AG04450 (cell line): ENCODE results near the gene NSMF. TPM values are rescaled to one million over a fixed set of nuclear protein-coding genes. Genes with fewer than 3 reads are reported as not detected.

ENCODE experiments used
- CTCF ChIA-PET: fragments of 300-600, 350-600 bp; formaldehyde crosslinking; extraction: SDS; loops from one replicate; lab custom pipeline; 2022; ENCODE audit warnings: antibody characterized with exemption, inconsistent platforms; lab: Charles Lee
- POLR2A ChIA-PET: fragments of 350-600 bp; formaldehyde crosslinking; extraction: SDS; loops from one replicate; lab custom pipeline; 2021; ENCODE audit warnings: antibody characterized with exemption, inconsistent platforms; lab: Yijun Ruan, JAX
- DNase-seq: peaks from one replicate; pipeline ENCODE4 v3.0.0-alpha.2; 2011; ENCODE audit warnings: low read depth, low spot score
- H3K27ac ChIP-seq: one replicate; pipeline ENCODE4 v1.5.1; 2012; ENCODE audit warnings: low read depth, low read length, control low read depth
- H3K27me3 ChIP-seq: one replicate; pipeline ENCODE4 v1.6.0; 2012; ENCODE audit warnings: low read length; ENCODE audit not compliant: control insufficient read depth, insufficient read depth
- H3K4me3 ChIP-seq: 2 replicates; pipeline ENCODE4 v1.5.1; 2011; ENCODE audit warnings: mild to moderate bottlenecking, low read depth, low read length, control low read depth
- H3K9me3 ChIP-seq: 2 replicates; pipeline ENCODE4 v1.5.1; 2012; ENCODE audit warnings: low read length; ENCODE audit not compliant: control insufficient read depth, insufficient read depth
- polyA plus RNA-seq: library from polyadenylated mRNA; depleted of rRNA; stranded (reverse); fragments of >200 nt; gene quantifications from 2 replicates; pipeline ENCODE4 v1.2.3, GENCODE V29; 2011
- TF ChIP-seq, protein P1 (sequence below): IDR thresholded peaks from 2 replicates; pipeline ENCODE4 v1.5.1; 2011; ENCODE audit warnings: low read depth, low read length, control low read depth, inconsistent platforms

The NSMF gene
- polyA plus RNA-seq, 1 experiment: 20.7 TPM

- Histone ChIP-seq H3K27ac (no peak overlapping the region), H3K27me3 (peaks cover 6% of the 10 kb centered on the region), H3K4me3 (no peak overlapping the region), H3K9me3 (peaks cover 28% of the 10 kb centered on the region)
- ChIA-PET POLR2A (no interaction called here), CTCF (no interaction called here)
- TF ChIP-seq, protein P1, sequence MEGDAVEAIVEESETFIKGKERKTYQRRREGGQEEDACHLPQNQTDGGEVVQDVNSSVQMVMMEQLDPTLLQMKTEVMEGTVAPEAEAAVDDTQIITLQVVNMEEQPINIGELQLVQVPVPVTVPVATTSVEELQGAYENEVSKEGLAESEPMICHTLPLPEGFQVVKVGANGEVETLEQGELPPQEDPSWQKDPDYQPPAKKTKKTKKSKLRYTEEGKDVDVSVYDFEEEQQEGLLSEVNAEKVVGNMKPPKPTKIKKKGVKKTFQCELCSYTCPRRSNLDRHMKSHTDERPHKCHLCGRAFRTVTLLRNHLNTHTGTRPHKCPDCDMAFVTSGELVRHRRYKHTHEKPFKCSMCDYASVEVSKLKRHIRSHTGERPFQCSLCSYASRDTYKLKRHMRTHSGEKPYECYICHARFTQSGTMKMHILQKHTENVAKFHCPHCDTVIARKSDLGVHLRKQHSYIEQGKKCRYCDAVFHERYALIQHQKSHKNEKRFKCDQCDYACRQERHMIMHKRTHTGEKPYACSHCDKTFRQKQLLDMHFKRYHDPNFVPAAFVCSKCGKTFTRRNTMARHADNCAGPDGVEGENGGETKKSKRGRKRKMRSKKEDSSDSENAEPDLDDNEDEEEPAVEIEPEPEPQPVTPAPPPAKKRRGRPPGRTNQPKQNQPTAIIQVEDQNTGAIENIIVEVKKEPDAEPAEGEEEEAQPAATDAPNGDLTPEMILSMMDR: no peak
- DNase-seq: no peak
Measured at GRCh38 chr9:137494550-137495351, 35.6 kb upstream of the NSMF start.

GRCh38 chr9:137494104-137494544 lies 35.0 kb upstream of the NSMF start:
- DNase-seq: no peak
- CTCF ChIA-PET: interaction anchor here (0.6 kb wide), 1 partner anchor 123 kb away, joined by 3 read pairs; no protein-coding TSS in a partner anchor

DNA sequence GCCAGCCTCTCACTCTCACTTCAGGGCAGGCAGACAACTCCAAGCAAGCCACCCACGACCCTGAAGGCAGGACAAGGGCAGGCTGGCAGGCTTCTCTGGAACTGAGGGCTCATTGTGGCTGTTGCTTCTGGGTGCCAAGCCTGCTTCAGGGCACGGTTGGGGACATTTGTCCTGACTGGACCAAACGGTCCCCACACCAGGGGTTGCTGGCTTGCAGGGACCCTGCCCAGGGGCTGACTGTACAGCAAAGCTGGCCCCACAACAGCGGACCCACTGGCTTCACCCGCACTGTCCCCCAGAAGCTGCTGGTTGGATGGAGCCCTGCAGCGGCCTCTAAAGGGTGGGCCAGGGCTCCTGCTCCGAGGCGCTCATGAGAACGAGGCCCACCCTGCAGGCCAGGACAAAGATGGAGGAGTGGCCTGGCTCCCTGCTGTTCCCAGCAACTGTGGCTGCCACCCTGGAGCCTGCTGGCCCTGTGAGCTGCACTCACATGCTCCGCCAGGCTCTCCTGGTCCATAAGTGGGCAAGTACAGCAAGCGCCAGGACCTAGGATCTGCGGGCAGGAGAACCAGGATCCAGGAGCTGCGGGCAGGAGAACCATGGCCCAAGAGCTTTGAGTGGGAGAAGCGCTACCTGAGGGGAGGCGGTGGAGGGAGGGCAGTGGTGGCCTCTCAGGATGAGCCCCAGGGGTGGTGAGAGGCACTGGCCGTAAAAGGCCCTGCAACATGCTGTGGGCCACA lies 34.4 kb upstream of the NSMF start:
- H3K27ac ChIP-seq: no peak overlapping the region
- no peak overlapping the region for H3K4me3 ChIP-seq
- ChIA-PET CTCF (interaction anchor here (0.6 kb wide), 1 partner anchor 123 kb away, joined by 3 read pairs; no protein-coding TSS in a partner anchor), POLR2A (no interaction called here)
- TF ChIP-seq, protein P1: no peak
- DNase-seq: no peak
- H3K27me3 ChIP-seq: peaks cover 7% of the 10 kb centered on the region
- H3K9me3 ChIP-seq: peaks cover 26% of the 10 kb centered on the region

More at GRCh38 chr9:137494104-137494544, 35.0 kb upstream of the NSMF start:
- H3K9me3 ChIP-seq: peaks cover 28% of the 10 kb centered on the region
- H3K27me3 ChIP-seq: peaks cover 7% of the 10 kb centered on the region
- no peak overlapping the region for H3K4me3 ChIP-seq
- H3K27ac ChIP-seq: no peak overlapping the region
- POLR2A ChIA-PET: no interaction called here
- TF ChIP-seq, protein P1: no peak

DNA sequence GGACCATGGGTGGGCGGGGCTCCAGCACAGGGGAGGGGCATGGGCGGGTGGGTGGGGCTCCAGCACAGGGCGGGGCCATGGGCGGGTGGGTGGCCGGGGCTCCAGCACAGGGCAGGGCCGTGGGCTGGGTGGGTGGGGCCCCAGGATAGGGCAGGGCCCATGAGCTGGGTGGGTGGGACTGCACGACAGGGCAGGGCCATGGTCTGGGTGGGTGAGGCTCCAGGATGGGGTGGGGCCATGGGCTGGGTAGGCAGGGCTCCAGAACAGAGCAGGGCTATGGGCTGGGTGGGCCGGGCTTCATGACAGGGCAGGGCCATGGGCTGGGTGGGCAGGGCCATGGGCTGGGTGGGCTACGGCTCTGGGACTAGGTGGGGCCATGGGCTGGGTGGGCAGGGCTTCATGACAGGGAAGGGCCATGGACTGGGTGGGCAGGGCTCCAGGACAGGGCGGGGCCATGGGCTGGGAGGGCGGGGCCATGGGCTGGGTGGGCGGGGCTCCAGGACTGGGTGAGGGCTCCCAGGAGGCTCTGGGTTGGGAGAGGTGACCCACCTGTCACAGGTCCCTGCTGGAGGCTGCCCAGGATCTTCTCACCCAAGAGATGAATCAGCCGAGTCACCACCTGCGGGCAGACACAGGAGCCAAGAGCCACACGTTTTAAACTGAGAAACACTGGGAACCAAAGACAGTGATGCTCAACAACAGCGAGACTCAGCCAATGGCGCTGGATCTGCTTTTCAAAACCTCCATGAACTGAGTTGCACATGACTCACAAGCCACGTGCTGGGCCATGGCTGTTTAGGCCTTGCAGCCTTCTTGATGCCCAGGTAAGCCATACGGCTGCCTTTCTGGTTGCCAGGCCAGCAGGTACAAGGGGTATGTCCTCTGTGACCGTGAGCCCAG lies 33.6 kb upstream of the NSMF start:
- TF ChIP-seq, protein P1: no peak
- DNase-seq: no peak
- peaks cover 20% of the 10 kb centered on the region for H3K9me3 ChIP-seq
- no peak overlapping the region for H3K27ac ChIP-seq
- H3K27me3 ChIP-seq: peaks cover 16% of the 10 kb centered on the region
- POLR2A ChIA-PET: no interaction called here
- no peak overlapping the region for H3K4me3 ChIP-seq
- CTCF ChIA-PET: no interaction called here
